IMR-90 (cell line): ENCODE data around the gene GJA5. TPM values are rescaled to one million over a fixed set of nuclear protein-coding genes. Genes with fewer than 3 reads are reported as not detected.

Source experiments
- ATAC-seq: fragments of 200-7000 bp; cut with Tn5 transposase; 2 replicates; pipeline ENCODE4 v1.9.1; 2020; ENCODE audit warnings: low read depth, mild to moderate bottlenecking, moderate library complexity
- BruUV-seq: library from RNA; stranded (reverse); fragments of 400-500 nt; replicated peaks from 2 replicates; lab custom pipeline; 2021; lab: Mats Ljungman, UMichigan
- CTCF ChIA-PET: fragments of 300-600 bp; formaldehyde crosslinking; extraction: SDS; loops from one replicate; lab custom pipeline; 2021; ENCODE audit warnings: antibody characterized with exemption; lab: Yijun Ruan, JAX
- POLR2A ChIA-PET: fragments of 300-600 bp; sonication (Branson Sonifier 250); formaldehyde crosslinking; loops from one replicate; lab custom pipeline; 2022; ENCODE audit warnings: antibody characterized with exemption; ENCODE audit not compliant: unreplicated experiment; lab: Charles Lee
- DNase-seq: peaks from one replicate; pipeline ENCODE4 v3.0.0; 2013
- H2AFZ ChIP-seq: replicated peaks from 2 replicates; pipeline ENCODE3; 2013; ENCODE audit warnings: low read length, mild to moderate bottlenecking; ENCODE audit not compliant: poor library complexity
- H2AK5ac ChIP-seq: 2 replicates; pipeline ENCODE4 v1.6.1; 2013; ENCODE audit warnings: low read depth, low read length, inconsistent platforms
- H2AK9ac ChIP-seq: replicated peaks from 2 replicates; pipeline ENCODE3; 2013; ENCODE audit warnings: mild to moderate bottlenecking, low read depth, low read length, moderate library complexity; ENCODE audit not compliant: poor library complexity
- H2BK120ac ChIP-seq: 2 replicates; pipeline ENCODE4 v1.6.1; 2013; ENCODE audit warnings: low read depth, low read length, inconsistent platforms
- H2BK15ac ChIP-seq: 3 replicates; pipeline ENCODE4 v1.6.1; 2013; ENCODE audit warnings: low read depth, low read length, inconsistent platforms
- H2BK20ac ChIP-seq: 2 replicates; pipeline ENCODE4 v1.6.1; 2013; ENCODE audit warnings: low read depth, mild to moderate bottlenecking, inconsistent platforms, low read length, moderate library complexity
- H2BK5ac ChIP-seq: 2 replicates; pipeline ENCODE4 v1.6.1; 2013; ENCODE audit warnings: mild to moderate bottlenecking, low read depth, low read length, inconsistent platforms; ENCODE audit not compliant: poor library complexity, severe bottlenecking
- H3K14ac ChIP-seq: replicated peaks from 2 replicates; pipeline ENCODE4 v1.6.1; 2013; ENCODE audit warnings: low read depth, low read length, inconsistent platforms
- H3K18ac ChIP-seq: 2 replicates; pipeline ENCODE4 v1.6.1; 2013; ENCODE audit warnings: low read depth, low read length, control low read depth
- H3K23ac ChIP-seq: 2 replicates; pipeline ENCODE4 v1.6.1; 2013; ENCODE audit warnings: low read depth, low read length, inconsistent platforms
- H3K27ac ChIP-seq: 2 replicates; pipeline ENCODE4 v1.5.1; 2013; ENCODE audit warnings: mild to moderate bottlenecking, control low read depth, low read length; ENCODE audit not compliant: insufficient read depth
- H3K27me3 ChIP-seq: 2 replicates; pipeline ENCODE4 v1.6.1; 2013; ENCODE audit warnings: low read length; ENCODE audit not compliant: control insufficient read depth, insufficient read depth
- H3K36me3 ChIP-seq: 2 replicates; pipeline ENCODE4 v1.6.1; 2013; ENCODE audit warnings: low read length, mixed read lengths; ENCODE audit not compliant: control insufficient read depth, insufficient read depth
- H3K4ac ChIP-seq: 2 replicates; pipeline ENCODE4 v1.6.1; 2013; ENCODE audit warnings: low read depth, low read length, inconsistent platforms
- H3K4me1 ChIP-seq: 2 replicates; pipeline ENCODE4 v1.6.1; 2013; ENCODE audit warnings: low read length, mixed read lengths; ENCODE audit not compliant: control insufficient read depth, insufficient read depth
- H3K4me2 ChIP-seq: 2 replicates; pipeline ENCODE4 v1.6.1; 2013; ENCODE audit warnings: low read depth, mild to moderate bottlenecking, control low read depth, low read length, moderate library complexity
- H3K4me3 ChIP-seq: 2 replicates; pipeline ENCODE4 v1.5.1; 2013; ENCODE audit warnings: low read depth, mild to moderate bottlenecking, control low read depth, low read length, moderate library complexity; ENCODE audit not compliant: insufficient read depth
- H3K56ac ChIP-seq: 2 replicates; pipeline ENCODE4 v1.6.1; 2013; ENCODE audit warnings: low read length, inconsistent platforms; ENCODE audit not compliant: insufficient read depth; ENCODE audit errors: extremely low read depth
- H3K79me1 ChIP-seq, 2 experiments: 2 replicates each; pipeline ENCODE4 v1.6.1; 2013; ENCODE audit warnings: low read length in 2 of 2, inconsistent platforms in 1 of 2, low read depth in 1 of 2
- H3K9ac ChIP-seq: 2 replicates; pipeline ENCODE4 v1.6.1; 2013; ENCODE audit warnings: low read depth, low read length, control low read depth
- H3K9me1 ChIP-seq: 2 replicates; pipeline ENCODE4 v1.6.1; 2013; ENCODE audit warnings: low read length, inconsistent platforms; ENCODE audit not compliant: insufficient read depth
- H3K9me3 ChIP-seq: 2 replicates; pipeline ENCODE4 v1.6.1; 2013; ENCODE audit warnings: low read length; ENCODE audit not compliant: control insufficient read depth, insufficient read depth
- H4K20me1 ChIP-seq: 2 replicates; pipeline ENCODE4 v1.6.1; 2013; ENCODE audit warnings: low read length, inconsistent platforms; ENCODE audit not compliant: insufficient read depth
- H4K5ac ChIP-seq: 2 replicates; pipeline ENCODE4 v1.6.1; 2013; ENCODE audit warnings: mild to moderate bottlenecking, low read depth, low read length, control low read depth
- H4K8ac ChIP-seq, 2 experiments: 2 replicates each; pipeline ENCODE4 v1.6.1; 2013; ENCODE audit warnings: low read depth in 2 of 2, low read length in 2 of 2, control low read depth in 1 of 2, inconsistent platforms in 1 of 2
- H4K91ac ChIP-seq: 2 replicates; pipeline ENCODE4 v1.6.1; 2013; ENCODE audit warnings: low read depth, low read length, inconsistent platforms; ENCODE audit not compliant: insufficient read depth
- BHLHE40 ChIP-seq: fragments of 150-350 bp; IDR thresholded peaks from 2 replicates; pipeline ENCODE4 v1.6.1; 2016; ENCODE audit warnings: mild to moderate bottlenecking, low read depth, low read length
- CEBPB ChIP-seq: IDR thresholded peaks from 2 replicates; pipeline ENCODE4 v1.6.1; 2012; ENCODE audit warnings: low read depth, low read length, improper control_type of control experiment
- ELK1 ChIP-seq: fragments of 150-350 bp; IDR thresholded peaks from 2 replicates; pipeline ENCODE4 v1.6.1; 2016; ENCODE audit warnings: low read depth, mild to moderate bottlenecking, low read length, moderate library complexity, borderline replicate concordance
- MAFK ChIP-seq: IDR thresholded peaks from 2 replicates; pipeline ENCODE4 v1.6.1; 2012; ENCODE audit warnings: low read depth, low read length, improper control_type of control experiment
- MAZ ChIP-seq: IDR thresholded peaks from 2 replicates; pipeline ENCODE4 v1.6.1; 2012; ENCODE audit warnings: low read depth, mild to moderate bottlenecking, low read length, improper control_type of control experiment, moderate library complexity, borderline replicate concordance
- MXI1 ChIP-seq: IDR thresholded peaks from 2 replicates; pipeline ENCODE4 v1.6.1; 2012; ENCODE audit warnings: low read depth, mild to moderate bottlenecking, low read length, moderate library complexity, borderline replicate concordance
- NFE2L2 ChIP-seq: fragments of 150-350 bp; IDR thresholded peaks from 2 replicates; pipeline ENCODE4 v1.6.1; 2016; ENCODE audit warnings: low read depth, mild to moderate bottlenecking, low read length
- POLR2A ChIP-seq: IDR thresholded peaks from 2 replicates; pipeline ENCODE4 v1.6.1; 2012; ENCODE audit warnings: mild to moderate bottlenecking, low read depth, low read length
- RCOR1 ChIP-seq: IDR thresholded peaks from 2 replicates; pipeline ENCODE4 v1.6.1; 2012; ENCODE audit warnings: mild to moderate bottlenecking, low read length, improper control_type of control experiment; ENCODE audit not compliant: insufficient replicate concordance
- RFX5 ChIP-seq: IDR thresholded peaks from 2 replicates; pipeline ENCODE4 v1.8.0; 2012; ENCODE audit warnings: low read depth, mild to moderate bottlenecking, low read length, moderate library complexity
- USF2 ChIP-seq: fragments of 150-350 bp; IDR thresholded peaks from 2 replicates; pipeline ENCODE4 v1.6.1; 2017; ENCODE audit warnings: mild to moderate bottlenecking, antibody characterized with exemption, low read length, low read depth
- whole genome bisulfite sequencing, 2 experiments: methylation state at CpG; one replicate each; pipeline versions ENCODE4 v1.1.5 to v1.1.7; 2013; ENCODE audit warnings: missing lambda C conversion rate in 2 of 2; ENCODE audit not compliant: insufficient read length in 1 of 2; ENCODE audit errors: extremely low coverage in 2 of 2; 5-methylcytosine and 5-hydroxymethylcytosine counted together
- dilution Hi-C: fragments of 300-500 bp; cut with HindIII; formaldehyde crosslinking; loops from one replicate; pipeline ENCODE4 v1.14.3; 2018; ENCODE audit warnings: low sequenced_read_pairs; ENCODE audit not compliant: unreplicated experiment
- in situ Hi-C: fragments of 300-500 bp; cut with MboI; formaldehyde crosslinking; loops from 3 replicates; pipeline ENCODE4 v1.14.3; 2019; ENCODE audit warnings: low sequenced_read_pairs, inconsistent platforms, mixed read lengths
- intact Hi-C: fragments of 100-400 bp; cut with micrococcal nuclease; formaldehyde crosslinking; loops from 2 replicates; pipeline ENCODE4 v1.10.0; 2022
- polyA plus RNA-seq, 3 experiments: library from polyadenylated mRNA; depleted of rRNA; stranded (reverse); fragments of >200 nt; gene quantifications; 2 replicates each; pipeline ENCODE4 v1.2.3, GENCODE V29; 2012; ENCODE audit warnings: low replicate concordance in 1 of 3
- total RNA-seq: library from RNA; depleted of rRNA; stranded (reverse); fragments of >200 nt; gene quantifications from 2 replicates; pipeline ENCODE4 v1.2.3, GENCODE V29; 2012

Gene GJA5
- total and polyA plus RNA-seq, 2 of the 4 experiments (the other 2 are of a cell fraction), result not detected

- H3K27ac ChIP-seq, result no peak overlapping the region
- H2AK5ac ChIP-seq, result no peak overlapping the region
- no peak overlapping the region for H2BK20ac ChIP-seq
- no peak overlapping the region for H3K14ac ChIP-seq
- CTCF ChIA-PET, result no interaction called here
- no peaks in the 10 kb centered on the region for H3K27me3 ChIP-seq
- DNase-seq (no peak), ATAC-seq (no peak)
- H2AK9ac ChIP-seq, result no peak overlapping the region
- H3K4me2 ChIP-seq, result no peak overlapping the region
- POLR2A ChIA-PET, result no interaction called here
- in situ Hi-C loops (no loop called here), dilution Hi-C loops (no loop called here), intact Hi-C loops (no loop called here)
- no peaks in the 10 kb centered on the region for H3K9me3 ChIP-seq
- no peak overlapping the region for H3K18ac ChIP-seq
- H4K5ac ChIP-seq, result no peak overlapping the region
- no peak overlapping the region for H3K23ac ChIP-seq
- no peaks in the 10 kb centered on the region for H3K79me1 ChIP-seq
- no peak overlapping the region for H3K4ac ChIP-seq
- H3K4me1 ChIP-seq, result no peaks in the 10 kb centered on the region
- H2AFZ ChIP-seq, result no peak overlapping the region
- no TSS peak for BruUV-seq
- no peak overlapping the region for H2BK5ac ChIP-seq
- H3K56ac ChIP-seq, result no peak overlapping the region
- H3K9ac ChIP-seq, result no peak overlapping the region
- H3K9me1 ChIP-seq, result no peaks in the 10 kb centered on the region
- H2BK15ac ChIP-seq, result no peak overlapping the region
- H3K36me3 ChIP-seq, result no peaks in the 10 kb centered on the region
- no peaks in the 10 kb centered on the region for H4K20me1 ChIP-seq
- WGBS, 2 experiments, result no CpG with 5 or more reads among the region's 1 CpG
- H2BK120ac ChIP-seq, result no peak overlapping the region
- H3K4me3 ChIP-seq, result no peak overlapping the region
- H4K91ac ChIP-seq, result no peak overlapping the region
- H4K8ac ChIP-seq, result no peak overlapping the region
- no peak for TF ChIP-seq MAZ
- TF ChIP-seq BHLHE40, result no peak
- no peak for TF ChIP-seq MXI1
- TF ChIP-seq USF2, result no peak
- TF ChIP-seq MAFK, result no peak
- TF ChIP-seq NFE2L2, result no peak
- TF ChIP-seq CEBPB, result no peak
- TF ChIP-seq ELK1, result no peak
- TF ChIP-seq POLR2A, result no peak
- TF ChIP-seq RCOR1, result no peak
- no peak for TF ChIP-seq RFX5
These were observed 25.0 kb downstream of the GJA5 start for GRCh38 chr1:147735423-147735822.
